Right hindlimb (tissue), 1 donor: Measurements from ENCODE around the gene MDFIC.

Source experiments
- DNase-seq: peaks from one replicate; pipeline ENCODE4 v3.0.0-alpha.2; 2018

MDFIC gene

GRCh38 chr7:115044224-115044623 lies 122.3 kb downstream of the MDFIC start:
- DNase-seq, result no peak

DNA sequence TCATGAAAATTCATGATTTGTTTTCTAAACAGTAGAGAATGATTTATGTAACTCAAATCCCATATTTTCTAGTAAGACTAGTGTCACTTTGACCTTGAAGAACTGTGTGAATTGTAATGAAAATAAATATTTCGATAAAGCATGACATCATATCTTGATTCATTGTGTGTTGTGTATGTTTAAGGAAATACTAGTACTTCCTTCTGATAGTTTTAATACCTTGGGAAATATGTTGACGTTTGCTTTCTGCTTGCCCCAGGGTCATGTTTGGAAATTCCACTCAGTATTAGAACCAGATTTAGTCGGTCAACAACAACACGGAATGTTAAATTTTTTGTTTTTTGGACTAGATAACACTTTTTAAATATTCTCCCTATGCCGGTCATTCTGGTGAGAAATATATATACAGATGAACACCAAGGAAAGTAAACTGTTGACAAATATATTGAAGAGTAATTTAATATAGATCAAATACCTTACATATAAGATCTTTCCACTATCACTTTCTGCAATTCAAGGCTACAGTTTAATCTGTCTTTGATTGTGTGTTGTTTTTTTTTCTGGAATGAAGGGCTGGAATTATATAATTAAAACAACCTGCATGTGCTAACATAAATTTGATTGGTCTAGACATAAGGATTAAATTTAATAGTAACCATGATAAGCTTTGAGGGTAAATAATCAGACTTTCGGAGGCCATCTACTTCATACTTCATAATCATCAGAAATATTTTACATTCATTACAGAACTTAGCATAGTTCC lies 126.2 kb downstream of the MDFIC start:
- no peak for DNase-seq

GRCh38 chr7:115052706-115053105 lies 130.8 kb downstream of the MDFIC start:
- no peak for DNase-seq

- no peak for DNase-seq
Observed at GRCh38 chr7:115054478-115055065, 132.7 kb downstream of the MDFIC start.

GRCh38 chr7:115056019-115056418 lies 134.1 kb downstream of the MDFIC start:
- DNase-seq, result no peak

- DNase-seq, result peak; percentile 25
Observed at GRCh38 chr7:115058726-115059125, 136.8 kb downstream of the MDFIC start.

DNA sequence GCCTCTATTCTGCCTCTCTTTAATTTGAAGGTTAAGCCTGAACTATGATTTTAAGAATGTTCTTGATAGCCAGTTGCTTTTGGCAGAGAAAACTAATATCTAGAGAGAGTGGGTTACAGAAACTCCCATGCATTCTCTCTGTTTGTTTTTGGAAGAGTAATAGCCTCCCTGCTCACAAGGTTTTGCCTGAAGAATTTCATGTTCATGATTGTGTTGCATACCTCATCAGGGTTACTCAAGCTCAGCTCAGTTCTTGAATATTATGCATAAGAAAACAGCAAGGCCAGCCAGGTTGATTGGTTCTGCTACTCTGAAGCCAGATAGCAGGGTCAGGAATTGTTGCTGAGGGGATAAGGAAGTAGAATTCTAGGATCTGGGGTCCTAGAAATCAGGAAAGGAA lies 137.4 kb downstream of the MDFIC start:
- no peak for DNase-seq

- DNase-seq, result no peak
Observed at GRCh38 chr7:115060095-115060870, 138.4 kb downstream of the MDFIC start.

DNA sequence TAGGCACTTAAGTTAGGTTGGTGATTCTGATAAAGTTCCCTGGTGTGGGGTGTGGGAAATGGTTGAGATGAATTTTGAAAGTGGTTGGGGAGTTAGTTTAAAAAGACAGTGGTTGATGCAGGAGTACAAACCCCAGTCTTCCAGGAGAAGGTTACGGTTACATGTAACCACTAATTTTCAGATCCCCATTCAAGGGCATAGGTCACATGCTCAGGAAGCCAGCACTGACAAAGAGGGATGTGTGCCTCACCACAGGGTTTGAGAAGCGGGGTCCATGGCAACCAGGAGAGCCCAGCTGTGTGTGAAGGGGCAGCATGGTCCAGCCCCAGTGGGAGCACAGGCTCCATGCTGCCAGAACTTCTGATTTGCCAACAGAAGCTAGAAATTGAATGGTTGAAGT lies 144.2 kb downstream of the MDFIC start:
- DNase-seq, result no peak

- no peak for DNase-seq
Observed at GRCh38 chr7:115066634-115067033, 144.7 kb downstream of the MDFIC start.

DNA sequence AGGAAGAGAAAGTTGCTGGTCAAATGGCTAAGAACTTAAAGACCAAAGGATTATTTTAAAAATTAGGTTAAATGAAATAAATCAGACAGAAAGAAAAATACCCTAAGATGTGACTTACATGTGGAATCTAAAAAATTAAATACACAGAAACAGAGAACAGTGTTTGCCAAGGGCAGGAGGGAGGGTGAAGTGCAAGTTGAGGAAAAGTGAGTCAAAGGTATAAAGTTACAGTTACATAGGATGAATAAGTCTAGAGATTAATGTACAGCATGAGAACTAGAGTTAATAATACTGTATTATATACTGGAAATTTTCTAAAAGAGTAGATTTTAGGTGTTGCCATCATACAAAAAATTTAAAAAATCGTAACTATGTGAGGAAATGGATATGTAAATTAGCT lies 146.3 kb downstream of the MDFIC start:
- no peak for DNase-seq
